Effector CD8-positive, alpha-beta T cell (primary cell): ENCODE measurements around the gene ELL2.
A peak's percentile ranks its signal among the peaks of the same experiment; 100 is the strongest.
"Not testable (repeated sequence)": the region's sequence is repeated elsewhere in the genome, so short reads cannot be mapped to it uniquely, and the experiment has no call there.

ENCODE experiments used
- DNase-seq: peaks from one replicate; lab custom pipeline; 2025; lab: John Stamatoyannopoulos, UW

ELL2 gene

GRCh38 chr5:95859661-95860060 is 102.0 kb downstream of the ELL2 start:
- DNase-seq: no peak

GRCh38 chr5:95858661-95859595 is 102.7 kb downstream of the ELL2 start:
- peak; percentile 81 for DNase-seq

GRCh38 chr5:95858023-95858461 is 103.6 kb downstream of the ELL2 start:
- no peak for DNase-seq

GRCh38 chr5:95857185-95857945 is 104.3 kb downstream of the ELL2 start:
- DNase-seq: no peak

GRCh38 chr5:95856501-95856981 is 105.1 kb downstream of the ELL2 start:
- no peak for DNase-seq

GRCh38 chr5:95853490-95853889 is 108.2 kb downstream of the ELL2 start:
- DNase-seq: no peak

GRCh38 chr5:95852567-95852966 is 109.1 kb downstream of the ELL2 start:
- no peak for DNase-seq

GRCh38 chr5:95851141-95851540 is 110.5 kb downstream of the ELL2 start:
- DNase-seq: not testable (repeated sequence)

GRCh38 chr5:95850391-95850894 is 111.2 kb downstream of the ELL2 start:
- no peak for DNase-seq

- DNase-seq: no peak
Measured at GRCh38 chr5:95848701-95849100, 113.0 kb downstream of the ELL2 start.

GRCh38 chr5:95847261-95847592 is 114.4 kb downstream of the ELL2 start:
- DNase-seq: no peak

GRCh38 chr5:95846554-95847260 is 114.9 kb downstream of the ELL2 start:
- DNase-seq: peak; percentile 42

- no peak for DNase-seq
Measured at GRCh38 chr5:95845391-95845790, 116.3 kb downstream of the ELL2 start.

GRCh38 chr5:95843733-95844223 is 117.9 kb downstream of the ELL2 start:
- no peak for DNase-seq

- peak; percentile 11 for DNase-seq
Measured at GRCh38 chr5:95842854-95843544, 118.7 kb downstream of the ELL2 start.

GRCh38 chr5:95841914-95842812 is 119.5 kb downstream of the ELL2 start:
- no peak for DNase-seq

GRCh38 chr5:95840956-95841705 is 120.5 kb downstream of the ELL2 start:
- DNase-seq: no peak

GRCh38 chr5:95839658-95840057 is 122.0 kb downstream of the ELL2 start:
- DNase-seq: no peak

GRCh38 chr5:95838556-95838955 is 123.1 kb downstream of the ELL2 start:
- DNase-seq: no peak
